KMS-11 (cell line): ENCODE measurements around the gene KISS1.

Experiments
- H2AFZ ChIP-seq: fragments of 200-600 bp; sonication (generic); 2 replicates; pipeline ENCODE4 v1.6.1; 2016; ENCODE audit warnings: antibody characterized with exemption, mixed run types, low read depth
- H3K27ac ChIP-seq: fragments of 200-600 bp; sonication (generic); 2 replicates; pipeline ENCODE4 v1.6.1; 2016; ENCODE audit warnings: mild to moderate bottlenecking, mixed run types
- H3K27me3 ChIP-seq: fragments of 200-600 bp; sonication (generic); 2 replicates; pipeline ENCODE4 v1.6.1; 2017; ENCODE audit warnings: mild to moderate bottlenecking, low read depth, mixed run types, moderate library complexity; ENCODE audit not compliant: insufficient read depth
- H3K36me3 ChIP-seq: fragments of 200-600 bp; sonication (generic); 2 replicates; pipeline ENCODE4 v1.6.1; 2017; ENCODE audit warnings: mild to moderate bottlenecking, mixed run types; ENCODE audit not compliant: insufficient read depth
- H3K4me1 ChIP-seq: fragments of 200-600 bp; sonication (generic); 2 replicates; pipeline ENCODE4 v1.6.1; 2016; ENCODE audit warnings: mild to moderate bottlenecking, low read depth, mixed run types; ENCODE audit not compliant: poor library complexity, severe bottlenecking
- H3K4me2 ChIP-seq: fragments of 200-600 bp; sonication (generic); 2 replicates; pipeline ENCODE4 v1.7.0; 2016; ENCODE audit warnings: mild to moderate bottlenecking, mixed run types
- H3K4me3 ChIP-seq: fragments of 200-600 bp; sonication (generic); IDR thresholded peaks from 2 replicates; pipeline ENCODE4 v1.6.1; 2017; ENCODE audit warnings: low read depth, low read length, mixed read lengths; ENCODE audit not compliant: insufficient read depth
- H3K79me2 ChIP-seq: fragments of 200-600 bp; sonication (generic); 2 replicates; pipeline ENCODE4 v1.6.1; 2016; ENCODE audit warnings: low read depth, mixed run types; ENCODE audit not compliant: insufficient read depth
- H3K9ac ChIP-seq: fragments of 200-600 bp; sonication (generic); 2 replicates; pipeline ENCODE4 v1.6.1; 2016; ENCODE audit warnings: mild to moderate bottlenecking, mixed run types
- H4K20me1 ChIP-seq: fragments of 200-600 bp; sonication (generic); 2 replicates; pipeline ENCODE4 v1.6.1; 2016; ENCODE audit warnings: mild to moderate bottlenecking, mixed run types; ENCODE audit not compliant: insufficient read depth
- CTCF ChIP-seq: fragments of 200-600 bp; sonication (generic); conservative IDR thresholded peaks from 2 replicates; pipeline ENCODE4 v1.6.1; 2017; ENCODE audit warnings: low read depth, mild to moderate bottlenecking, antibody characterized with exemption, low read length, moderate library complexity, mixed read lengths

Gene KISS1

GRCh38 chr1:204161609-204162493, 34.4 kb downstream of the KISS1 start:
- Histone ChIP-seq H3K27me3 (peaks cover 3% of the 10 kb centered on the region; the same call in 1 of the 2 replicates), H3K4me2 (no peak overlapping the region), H3K79me2 (no peaks in the 10 kb centered on the region), H3K9ac (no peak overlapping the region), H3K4me1 (no peaks in the 10 kb centered on the region), H3K27ac (no peak overlapping the region), H3K4me3 (no peak overlapping the region), H4K20me1 (no peaks in the 10 kb centered on the region), H3K36me3 (no peaks in the 10 kb centered on the region), H2AFZ (no peak overlapping the region)
- no peak for TF ChIP-seq CTCF

- Histone ChIP-seq H3K4me2 (no peak overlapping the region), H3K27ac (no peak overlapping the region), H4K20me1 (no peaks in the 10 kb centered on the region), H3K4me3 (no peak overlapping the region), H3K79me2 (no peaks in the 10 kb centered on the region), H3K27me3 (peaks cover 5% of the 10 kb centered on the region; the same call in 1 of the 2 replicates), H3K4me1 (no peaks in the 10 kb centered on the region), H3K9ac (no peak overlapping the region), H2AFZ (no peak overlapping the region), H3K36me3 (no peaks in the 10 kb centered on the region)
- no peak for TF ChIP-seq CTCF
Measured at GRCh38 chr1:204157962-204158361, 38.3 kb downstream of the KISS1 start.

- no peak overlapping the region for H3K4me2 ChIP-seq
- no peak overlapping the region for H3K4me3 ChIP-seq
- no peaks in the 10 kb centered on the region for H3K79me2 ChIP-seq
- H3K36me3 ChIP-seq = no peaks in the 10 kb centered on the region
- H2AFZ ChIP-seq = no peak overlapping the region
- no peaks in the 10 kb centered on the region for H4K20me1 ChIP-seq
- no peak overlapping the region for H3K9ac ChIP-seq
- H3K27me3 ChIP-seq = peaks cover 11% of the 10 kb centered on the region; the same call in 1 of the 2 replicates
- H3K27ac ChIP-seq = no peak overlapping the region
- TF ChIP-seq CTCF = no peak
- no peaks in the 10 kb centered on the region for H3K4me1 ChIP-seq
Measured at GRCh38 chr1:204155881-204156280, 40.4 kb downstream of the KISS1 start.

- TF ChIP-seq CTCF = no peak
- H2AFZ ChIP-seq = no peak overlapping the region
- H3K4me1 ChIP-seq = no peaks in the 10 kb centered on the region
- no peak overlapping the region for H3K4me2 ChIP-seq
- H4K20me1 ChIP-seq = no peaks in the 10 kb centered on the region
- no peak overlapping the region for H3K4me3 ChIP-seq
- peaks cover 11% of the 10 kb centered on the region; the same call in 1 of the 2 replicates for H3K27me3 ChIP-seq
- no peak overlapping the region for H3K27ac ChIP-seq
- H3K9ac ChIP-seq = no peak overlapping the region
- no peaks in the 10 kb centered on the region for H3K79me2 ChIP-seq
- H3K36me3 ChIP-seq = no peaks in the 10 kb centered on the region
Measured at GRCh38 chr1:204154568-204155255, 41.6 kb downstream of the KISS1 start.
